Endothelial cell of umbilical vein (primary cell): ENCODE measurements around the gene LTK. TPM values are rescaled to one million over a fixed set of nuclear protein-coding genes. Genes with fewer than 3 reads are reported as not detected.

Source experiments
- BruUV-seq: library from RNA; stranded (reverse); fragments of 400-500 nt; replicated peaks from 2 replicates; lab custom pipeline; 2021; lab: Mats Ljungman, UMichigan
- CTCF ChIA-PET: fragments of 300-600, 350-600 bp; sonication (Branson Sonifier 250); formaldehyde crosslinking; loops from one replicate; lab custom pipeline; 2021; ENCODE audit warnings: antibody characterized with exemption, inconsistent platforms; lab: Charles Lee
- POLR2A ChIA-PET: fragments of 300-600, 350-600 bp; sonication (Branson Sonifier 250); formaldehyde crosslinking; loops from one replicate; lab custom pipeline; 2021; ENCODE audit warnings: antibody characterized with exemption, inconsistent platforms; lab: Charles Lee
- DNase-seq: peaks from one replicate; pipeline ENCODE4 v3.0.0-alpha.2; 2011; ENCODE audit warnings: low read depth, low spot score
- FAIRE-seq: peaks from 2 replicates; lab custom pipeline; 2011; peaks lifted over from hg19 to GRCh38; lab: Jason Lieb, UNC
- H2AFZ ChIP-seq: 2 replicates; pipeline ENCODE4 v1.6.0; 2012; ENCODE audit warnings: low read depth, low read length, control low read depth, inconsistent platforms
- H3K27ac ChIP-seq: 2 replicates; pipeline ENCODE4 v1.5.1; 2011; ENCODE audit warnings: low read depth, mild to moderate bottlenecking, control low read depth, low read length, moderate library complexity; ENCODE audit not compliant: insufficient read depth
- H3K27me3 ChIP-seq, 2 experiments: 2 replicates each; pipeline versions ENCODE4 v1.6.0 to v1.6.1; 2011; ENCODE audit warnings: low read length in 2 of 2, mixed read lengths in 1 of 2; ENCODE audit not compliant: control insufficient read depth in 2 of 2, insufficient read depth in 2 of 2
- H3K36me3 ChIP-seq, 2 experiments: 2 replicates in 1 of 2; 3 replicates in 1 of 2; pipeline ENCODE4 v1.5.1; 2011; ENCODE audit warnings: low read length in 2 of 2, mild to moderate bottlenecking in 1 of 2, moderate library complexity in 1 of 2; ENCODE audit not compliant: control insufficient read depth in 2 of 2, insufficient read depth in 2 of 2; ENCODE audit errors: extremely low read depth in 1 of 2
- H3K4me1 ChIP-seq: 3 replicates; pipeline ENCODE4 v1.5.1; 2011; ENCODE audit warnings: mild to moderate bottlenecking, low read length; ENCODE audit not compliant: control insufficient read depth, insufficient read depth; ENCODE audit errors: extremely low read depth
- H3K4me2 ChIP-seq: 2 replicates; pipeline ENCODE4 v1.6.1; 2011; ENCODE audit warnings: low read length, control low read depth, mixed read lengths; ENCODE audit not compliant: insufficient read depth
- H3K4me3 ChIP-seq, 3 experiments: fragments of 200-600 bp in 1 of 3; sonication (generic), shearing (Covaris generic) in 1 of 3; replicated peaks in 1 of 3; 2 replicates each; pipeline ENCODE4 v1.5.1; 2011 to 2016; ENCODE audit warnings: control low read depth in 3 of 3, low read length in 3 of 3, mild to moderate bottlenecking in 2 of 3, inconsistent platforms in 1 of 3, low read depth in 1 of 3, moderate library complexity in 1 of 3; ENCODE audit not compliant: insufficient read depth in 1 of 3
- H3K79me2 ChIP-seq: 2 replicates; pipeline ENCODE4 v1.6.0; 2012; ENCODE audit warnings: low read length, inconsistent platforms; ENCODE audit not compliant: control insufficient read depth, insufficient read depth
- H3K9ac ChIP-seq: replicated peaks from 2 replicates; pipeline ENCODE3; 2011; ENCODE audit warnings: low read length, control low read depth; ENCODE audit not compliant: insufficient read depth; ENCODE audit errors: extremely low read depth
- H3K9me1 ChIP-seq: replicated peaks from 3 replicates; pipeline ENCODE4 v1.6.0; 2011; ENCODE audit warnings: mild to moderate bottlenecking, low read length; ENCODE audit not compliant: control insufficient read depth, insufficient read depth; ENCODE audit errors: extremely low read depth
- H3K9me3 ChIP-seq: replicated peaks from 2 replicates; pipeline ENCODE4 v1.5.1; 2012; ENCODE audit warnings: low read length, inconsistent platforms; ENCODE audit not compliant: control insufficient read depth, insufficient read depth
- H4K20me1 ChIP-seq: replicated peaks from 2 replicates; pipeline ENCODE3; 2011; ENCODE audit warnings: mild to moderate bottlenecking, low read length; ENCODE audit not compliant: control insufficient read depth, insufficient read depth; ENCODE audit errors: extremely low read depth
- EZH2 ChIP-seq: IDR thresholded peaks from 2 replicates; pipeline ENCODE4 v1.6.1; 2012; ENCODE audit warnings: borderline replicate concordance, low read depth, mild to moderate bottlenecking, moderate library complexity, low read length, inconsistent platforms; ENCODE audit not compliant: severe bottlenecking
- FOS ChIP-seq: IDR thresholded peaks from 2 replicates; pipeline ENCODE4 v1.6.1; 2011; ENCODE audit warnings: mild to moderate bottlenecking, low read length, moderate library complexity, borderline replicate concordance; ENCODE audit not compliant: insufficient read depth
- GATA2 ChIP-seq: IDR thresholded peaks from 2 replicates; pipeline ENCODE4 v1.7.0; 2011; ENCODE audit warnings: low read depth, mild to moderate bottlenecking, moderate library complexity, mixed read lengths, low read length; ENCODE audit not compliant: insufficient read length, insufficient read depth
- JUN ChIP-seq: IDR thresholded peaks from 2 replicates; pipeline ENCODE4 v1.6.1; 2011; ENCODE audit warnings: borderline replicate concordance, low read depth; ENCODE audit not compliant: insufficient read length, insufficient read depth
- MYC ChIP-seq: IDR thresholded peaks from one replicate; pipeline ENCODE4 v1.6.1; 2011; ENCODE audit warnings: mild to moderate bottlenecking, low read depth, low read length
- POLR2A ChIP-seq: IDR thresholded peaks from 2 replicates; pipeline ENCODE4 v1.6.1; 2012; ENCODE audit warnings: low read depth, mild to moderate bottlenecking, control low read depth, low read length
- POLR2AphosphoS5 ChIP-seq: IDR thresholded peaks from 2 replicates; pipeline ENCODE4 v1.6.1; 2012; ENCODE audit warnings: low read depth, mild to moderate bottlenecking, control low read depth, low read length, moderate library complexity; ENCODE audit not compliant: insufficient read depth
- dilution Hi-C: fragments of 300-500 bp; cut with MboI; formaldehyde crosslinking; loops from one replicate; pipeline ENCODE4 v1.15.0; 2019; ENCODE audit warnings: low sequenced_read_pairs; ENCODE audit not compliant: extremely low pct_ligation_motif_present
- intact Hi-C: fragments of 100-400 bp; cut with micrococcal nuclease; formaldehyde crosslinking; loops from one replicate; pipeline ENCODE4 v1.10.0; 2022
- polyA plus RNA-seq, 4 experiments: library from polyadenylated mRNA; depleted of rRNA in 3 of 4; stranded (reverse) in 3 of 4; unstranded in 1 of 4; fragments of >200 nt; gene quantifications; 2 replicates each; pipeline versions ENCODE4 v1.2.1 to v1.2.3, GENCODE V29; 2011 to 2012; ENCODE audit warnings: missing spikeins in 1 of 4
- total RNA-seq: library from RNA; stranded (reverse); gene quantifications from 2 replicates; pipeline ENCODE4 v1.2.3, GENCODE V29; 2021
- TF ChIP-seq, protein P1 (sequence below), 2 donors: IDR thresholded peaks; 1 replicate in 1 of 2; 2 replicates in 1 of 2; pipeline ENCODE4 v1.5.1; 2011; ENCODE audit warnings: low read length in 2 of 2, mild to moderate bottlenecking in 2 of 2, moderate library complexity in 2 of 2, control low read depth in 1 of 2, inconsistent platforms in 1 of 2, low read depth in 1 of 2; ENCODE audit not compliant: insufficient read depth in 1 of 2; ENCODE audit errors: extremely low read depth in 1 of 2
- TF ChIP-seq, protein P2 (sequence below): IDR thresholded peaks from 2 replicates; pipeline ENCODE4 v1.6.1; 2011; ENCODE audit not compliant: insufficient read depth, insufficient read length

LTK gene
- total and polyA plus RNA-seq, 2 donors (not counting 3 experiments of a cell fraction or from before 2014, with no cell fraction given) = 0.15 to 0.17 TPM

DNA sequence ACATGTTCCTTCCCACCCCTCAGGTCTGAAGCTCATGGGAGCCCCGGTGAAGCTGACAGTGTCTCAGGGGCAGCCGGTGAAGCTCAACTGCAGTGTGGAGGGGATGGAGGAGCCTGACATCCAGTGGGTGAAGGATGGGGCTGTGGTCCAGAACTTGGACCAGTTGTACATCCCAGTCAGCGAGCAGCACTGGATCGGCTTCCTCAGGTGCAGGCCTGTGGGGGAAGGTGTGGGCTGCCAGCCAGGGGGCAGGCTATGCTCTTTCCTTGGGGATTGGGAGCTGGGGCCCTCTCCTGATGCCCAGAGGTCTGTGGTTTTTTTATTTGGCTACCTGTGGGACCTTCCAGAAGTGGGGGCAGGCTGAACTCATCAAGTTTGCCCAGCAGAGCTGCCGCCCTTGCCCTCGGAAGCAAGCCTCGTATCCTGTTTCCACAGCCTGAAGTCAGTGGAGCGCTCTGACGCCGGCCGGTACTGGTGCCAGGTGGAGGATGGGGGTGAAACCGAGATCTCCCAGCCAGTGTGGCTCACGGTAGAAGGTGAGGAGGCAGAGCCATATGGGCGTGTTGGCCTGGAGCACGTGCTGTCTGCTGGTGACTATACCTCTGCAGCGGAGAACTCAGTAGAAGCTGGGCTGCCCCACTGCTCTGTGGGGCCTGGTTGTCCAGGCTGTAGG is 47.6 kb upstream of the LTK start:
- FAIRE-seq (no peak), DNase-seq (no peak)
- no peak overlapping the region for H3K4me2 ChIP-seq
- H4K20me1 ChIP-seq = no peaks in the 10 kb centered on the region
- no peak overlapping the region for H3K4me3 ChIP-seq
- no peak overlapping the region for H3K9ac ChIP-seq
- no TSS peak for BruUV-seq
- no peaks in the 10 kb centered on the region for H3K79me2 ChIP-seq
- intact Hi-C loops = no loop called here
- H3K27ac ChIP-seq = no peak overlapping the region
- dilution Hi-C loops = no loop called here
- CTCF ChIA-PET = interaction anchor here (0.9 to 2.2 kb wide), 4 partner anchors 18 to 43 kb away, joined by 3 to 10 read pairs (median 6); no protein-coding TSS in a partner anchor
- POLR2A ChIA-PET = interaction anchor here (0.5 kb wide), 1 partner anchor 15 kb away, joined by 3 read pairs; no protein-coding TSS in a partner anchor
- H3K9me3 ChIP-seq = no peaks in the 10 kb centered on the region
- no peaks in the 10 kb centered on the region for H3K9me1 ChIP-seq
- H3K4me1 ChIP-seq = peaks cover 12% of the 10 kb centered on the region
- TF ChIP-seq EZH2 (no peak), FOS (no peak), GATA2 (no peak), POLR2A (no peak), POLR2AphosphoS5 (no peak), JUN (no peak), MYC (no peak)
- TF ChIP-seq, protein P1, sequence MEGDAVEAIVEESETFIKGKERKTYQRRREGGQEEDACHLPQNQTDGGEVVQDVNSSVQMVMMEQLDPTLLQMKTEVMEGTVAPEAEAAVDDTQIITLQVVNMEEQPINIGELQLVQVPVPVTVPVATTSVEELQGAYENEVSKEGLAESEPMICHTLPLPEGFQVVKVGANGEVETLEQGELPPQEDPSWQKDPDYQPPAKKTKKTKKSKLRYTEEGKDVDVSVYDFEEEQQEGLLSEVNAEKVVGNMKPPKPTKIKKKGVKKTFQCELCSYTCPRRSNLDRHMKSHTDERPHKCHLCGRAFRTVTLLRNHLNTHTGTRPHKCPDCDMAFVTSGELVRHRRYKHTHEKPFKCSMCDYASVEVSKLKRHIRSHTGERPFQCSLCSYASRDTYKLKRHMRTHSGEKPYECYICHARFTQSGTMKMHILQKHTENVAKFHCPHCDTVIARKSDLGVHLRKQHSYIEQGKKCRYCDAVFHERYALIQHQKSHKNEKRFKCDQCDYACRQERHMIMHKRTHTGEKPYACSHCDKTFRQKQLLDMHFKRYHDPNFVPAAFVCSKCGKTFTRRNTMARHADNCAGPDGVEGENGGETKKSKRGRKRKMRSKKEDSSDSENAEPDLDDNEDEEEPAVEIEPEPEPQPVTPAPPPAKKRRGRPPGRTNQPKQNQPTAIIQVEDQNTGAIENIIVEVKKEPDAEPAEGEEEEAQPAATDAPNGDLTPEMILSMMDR (IDR thresholded peaks at IDR 0.05; ENCODE audit: extremely low read depth in 1 of 2, insufficient read depth in 1 of 2, low read depth in 1 of 2, low read length in 2 of 2) = no peak
- TF ChIP-seq, protein P2, sequence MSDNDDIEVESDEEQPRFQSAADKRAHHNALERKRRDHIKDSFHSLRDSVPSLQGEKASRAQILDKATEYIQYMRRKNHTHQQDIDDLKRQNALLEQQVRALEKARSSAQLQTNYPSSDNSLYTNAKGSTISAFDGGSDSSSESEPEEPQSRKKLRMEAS = no peak
- no peak overlapping the region for H2AFZ ChIP-seq
- peaks cover 0 to 2% of the 10 kb centered on the region in 2 experiments for H3K36me3 ChIP-seq
- H3K27me3 ChIP-seq = no peaks in the 10 kb centered on the region
